Right lobe of liver (tissue), 6 donors: ENCODE results near the gene TUBB2B. TPM values are rescaled to one million over a fixed set of nuclear protein-coding genes. Genes with fewer than 3 reads are reported as not detected.

Experiments used
- ATAC-seq, 4 donors: fragments of 200-7000 bp; cut with Tn5 transposase; one replicate each; pipeline ENCODE4 v1.9.1; 2020; ENCODE audit warnings: mild to moderate bottlenecking in 4 of 4, moderate library complexity in 4 of 4
- DNase-seq, 3 donors: peaks; one replicate each; pipeline ENCODE4 v3.0.0-alpha.2; 2020
- H3K27ac ChIP-seq, 3 donors: fragments of 200-600 bp; one replicate each; pipeline ENCODE4 v1.8.0; 2022
- H3K27me3 ChIP-seq, 2 donors: fragments of 200-600 bp; one replicate each; pipeline ENCODE4 v1.8.0; 2022
- H3K36me3 ChIP-seq, 4 donors: fragments of 200-600 bp; sonication (generic) in 1 of 4; one replicate each; pipeline versions ENCODE4 v1.5.1 to v1.8.0; 2017 to 2022; ENCODE audit warnings: control low read depth in 1 of 4
- H3K4me1 ChIP-seq, 4 donors: fragments of 200-600 bp; sonication (generic) in 1 of 4; one replicate each; pipeline versions ENCODE4 v1.5.1 to v1.8.0; 2017 to 2022; ENCODE audit warnings: control low read depth in 1 of 4
- H3K4me3 ChIP-seq, 3 donors: fragments of 200-600 bp; one replicate each; pipeline ENCODE4 v1.8.0; 2022
- H3K9me3 ChIP-seq, 4 donors: fragments of 200-600 bp; sonication (generic) in 1 of 4; one replicate each; pipeline versions ENCODE4 v1.5.1 to v1.8.0; 2017 to 2022; ENCODE audit warnings: control low read depth in 1 of 4
- POLR2A ChIP-seq: fragments of 450-650 bp; IDR thresholded peaks from one replicate; pipeline ENCODE4 v1.6.1; 2017; ENCODE audit warnings: antibody characterized with exemption, mild to moderate bottlenecking
- WGBS: methylation state at CpG from one replicate; pipeline ENCODE4 v1.1.6; 2018; ENCODE audit warnings: low coverage, low lambda C conversion rate; ENCODE audit not compliant: insufficient coverage; ENCODE audit errors: missing lambda C conversion rate; 5-methylcytosine and 5-hydroxymethylcytosine counted together
- intact Hi-C, 2 donors: fragments of 100-400 bp; cut with DNase I; formaldehyde crosslinking; loops; one replicate each; pipeline versions ENCODE4 v1.11.2 to v1.14.1; 2022
- total RNA-seq, 6 experiments: library from RNA; depleted of rRNA in 2 of 6; stranded (reverse); fragments of >200 nt in 2 of 6; fragmentation: NEBNext Ultra II Directional in 3 of 6; extraction: Animal tissue kit (Norgen Biotek cat#: 25700) in 3 of 6; gene quantifications; one replicate each; pipeline versions ENCODE4 v1.1.0 to v1.2.4, GENCODE V29; 2016 to 2023
- TF ChIP-seq, protein P1 (sequence below), 4 donors: fragments of 200-600 bp in 3 of 4; fragments of 450-650 bp in 1 of 4; IDR thresholded peaks; one replicate each; pipeline versions ENCODE4 v1.5.1 to v1.8.0; 2016 to 2022; ENCODE audit warnings: antibody characterized with exemption in 4 of 4, mild to moderate bottlenecking in 2 of 4
- donor health status: DM: no; HTN: yes; CAD: no.
- donor health status: DM: no; HTN: no; CAD: no.
- donor health status: DM: no; HTN: no; CAD: no.
- donor health status: DM: no; HTN: yes; CAD: no.
- donor health status: DM: no; HTN: yes; CAD: no.

Gene TUBB2B
- total RNA-seq, 6 experiments from 2014 or later, result 1.0 to 3.9 (median 2.5) TPM

DNA sequence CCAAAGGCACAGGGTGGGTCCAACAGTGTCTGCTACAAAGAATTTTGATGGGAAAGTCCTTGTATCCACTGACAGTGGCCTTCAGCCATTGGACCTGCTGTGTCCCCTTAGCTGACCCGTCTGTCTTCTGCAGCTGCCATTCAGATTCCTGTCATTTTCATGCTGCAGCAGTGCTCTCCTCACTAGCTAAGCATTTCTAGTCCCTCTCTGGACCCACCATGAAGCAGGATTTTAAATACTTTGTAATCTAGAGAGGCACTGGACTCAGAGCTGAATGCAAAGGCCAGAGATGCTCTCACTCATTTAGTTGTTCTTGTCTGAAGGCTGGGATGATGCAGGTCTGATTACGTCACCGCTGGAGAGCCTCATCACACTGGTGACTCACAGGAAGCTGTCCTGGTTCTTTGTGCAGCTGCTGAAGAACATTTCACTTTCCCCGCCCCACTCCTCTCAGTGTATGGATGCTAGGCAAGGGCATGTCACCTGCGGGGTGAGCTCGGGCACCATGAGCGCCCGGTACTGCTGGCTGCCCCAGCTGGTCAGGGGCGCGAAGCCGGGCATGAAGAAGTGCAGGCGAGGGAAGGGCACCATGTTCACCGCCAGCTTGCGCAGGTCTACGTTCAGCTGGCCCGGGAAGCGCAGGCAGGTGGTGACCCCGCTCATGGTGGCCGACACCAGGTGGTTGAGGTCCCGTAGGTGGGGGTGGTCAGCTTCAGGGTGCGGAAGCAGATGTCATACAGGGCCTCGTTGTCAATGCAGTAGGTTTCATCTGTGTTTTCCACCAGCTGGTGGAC lies 50.7 kb downstream of the TUBB2B start:
- intact Hi-C loops, result no loop called here
- Histone ChIP-seq H3K36me3 (no peaks in the 10 kb centered on the region), H3K4me1 (no peaks in the 10 kb centered on the region), H3K27ac (no peak overlapping the region), H3K4me3 (no peak overlapping the region), H3K9me3 (no peaks in the 10 kb centered on the region), H3K27me3 (no peaks in the 10 kb centered on the region)
- DNase-seq (peak in 1 of 3 donors; percentile 40), ATAC-seq (peak in 2 of 4 donors; percentile 22 to 84)
- TF ChIP-seq, protein P1, sequence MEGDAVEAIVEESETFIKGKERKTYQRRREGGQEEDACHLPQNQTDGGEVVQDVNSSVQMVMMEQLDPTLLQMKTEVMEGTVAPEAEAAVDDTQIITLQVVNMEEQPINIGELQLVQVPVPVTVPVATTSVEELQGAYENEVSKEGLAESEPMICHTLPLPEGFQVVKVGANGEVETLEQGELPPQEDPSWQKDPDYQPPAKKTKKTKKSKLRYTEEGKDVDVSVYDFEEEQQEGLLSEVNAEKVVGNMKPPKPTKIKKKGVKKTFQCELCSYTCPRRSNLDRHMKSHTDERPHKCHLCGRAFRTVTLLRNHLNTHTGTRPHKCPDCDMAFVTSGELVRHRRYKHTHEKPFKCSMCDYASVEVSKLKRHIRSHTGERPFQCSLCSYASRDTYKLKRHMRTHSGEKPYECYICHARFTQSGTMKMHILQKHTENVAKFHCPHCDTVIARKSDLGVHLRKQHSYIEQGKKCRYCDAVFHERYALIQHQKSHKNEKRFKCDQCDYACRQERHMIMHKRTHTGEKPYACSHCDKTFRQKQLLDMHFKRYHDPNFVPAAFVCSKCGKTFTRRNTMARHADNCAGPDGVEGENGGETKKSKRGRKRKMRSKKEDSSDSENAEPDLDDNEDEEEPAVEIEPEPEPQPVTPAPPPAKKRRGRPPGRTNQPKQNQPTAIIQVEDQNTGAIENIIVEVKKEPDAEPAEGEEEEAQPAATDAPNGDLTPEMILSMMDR (IDR thresholded peaks at IDR 0.05), result no peak
- no peak for TF ChIP-seq POLR2A
- 85% methylated on average over 10 of the region's 22 CpGs for WGBS

DNA sequence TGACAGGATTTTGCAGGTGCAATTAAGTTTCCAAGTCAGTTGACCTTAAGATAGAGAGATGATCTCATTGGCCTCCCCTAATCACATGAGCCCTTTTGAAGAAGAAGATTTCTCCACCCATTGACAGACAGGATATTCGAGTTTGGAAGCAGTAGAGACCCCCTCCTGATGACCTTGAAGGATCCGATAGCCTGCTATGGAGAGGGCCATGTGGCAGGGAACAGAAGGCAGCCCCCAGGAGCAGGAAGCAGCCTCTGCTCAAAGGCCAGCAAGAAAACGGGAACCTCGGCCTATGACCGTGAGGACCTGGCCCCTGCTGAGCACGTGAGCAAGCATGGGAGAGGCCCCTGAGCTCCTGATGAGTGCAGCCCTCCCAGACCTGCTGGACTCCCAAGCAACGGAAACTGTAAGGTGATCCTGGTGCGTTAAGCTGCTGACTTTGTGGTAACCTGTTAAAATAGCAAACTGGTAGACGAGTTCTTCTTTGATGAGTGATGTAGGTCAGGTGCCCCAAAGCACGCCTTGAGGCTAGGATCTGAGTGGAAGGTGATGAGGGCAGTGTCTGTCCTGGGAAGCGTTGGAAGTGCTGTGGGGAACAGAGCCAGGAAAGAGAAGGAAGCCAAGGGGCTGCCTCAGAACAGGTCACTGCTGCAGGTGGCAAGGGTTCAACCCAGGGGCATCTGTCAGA lies 51.6 kb downstream of the TUBB2B start:
- Histone ChIP-seq H3K27me3 (no peaks in the 10 kb centered on the region), H3K9me3 (no peaks in the 10 kb centered on the region), H3K4me1 (no peaks in the 10 kb centered on the region), H3K36me3 (no peaks in the 10 kb centered on the region), H3K4me3 (no peak overlapping the region), H3K27ac (no peak overlapping the region)
- intact Hi-C loops, result no loop called here
- no peak for TF ChIP-seq POLR2A
- TF ChIP-seq, protein P1 (IDR thresholded peaks at IDR 0.05), result no peak
- DNase-seq (no peak), ATAC-seq (no peak)
- 56% methylated on average over 5 of the region's 11 CpGs for WGBS

Other genes starting within 250 kb of the TUBB2B start
- gene NQO2, start 227.8 kb downstream of the TUBB2B start, total RNA-seq, result 10 to 100 TPM; 44.5 to 74.2 (median 67.3) TPM
- 10 to 100 TPM; 13.9 to 17.6 (median 16.6) TPM for gene RIPK1, start 159.2 kb downstream of the TUBB2B start, total RNA-seq
- 100 to 1,000 TPM in 2 of 6 experiments, 10 to 100 TPM in 4; 30.4 to 142 (median 68.6) TPM for gene BPHL, start 108.9 kb downstream of the TUBB2B start, total RNA-seq
- 100 to 1,000 TPM in 2 of 6 experiments, 10 to 100 TPM in 4; 32.8 to 136 (median 83.8) TPM for gene TUBB2A, start 70.1 kb downstream of the TUBB2B start, total RNA-seq
- 10 to 100 TPM in 5 of 6 experiments, 1 to 10 TPM in 1; 9.4 to 15.4 (median 11.0) TPM for gene PSMG4, start 31.3 kb upstream of the TUBB2B start, total RNA-seq
- gene SLC22A23, start 229.4 kb upstream of the TUBB2B start, total RNA-seq, result 10 to 100 TPM; 11.7 to 27.6 (median 16.3) TPM